ENCODE data around the gene KPNA2. TPM values are rescaled to one million over a fixed set of nuclear protein-coding genes. Genes with fewer than 3 reads are reported as not detected.

KPNA2 gene
- total RNA-seq, 8 experiments from 2014 or later, result 62.3 to 337 (median 147) TPM

Other genes starting within 250 kb of the KPNA2 start
- 100 to 1,000 TPM in 1 of 8 experiments, 10 to 100 TPM in 7; 19.6 to 105 (median 76.4) TPM for gene BPTF, start 210.2 kb upstream of the KPNA2 start, total RNA-seq
- 10 to 100 TPM in 7 of 8 experiments, 1 to 10 TPM in 1; 6.1 to 23.6 (median 16.7) TPM for gene C17orf58, start 39.3 kb upstream of the KPNA2 start, total RNA-seq
- gene AMZ2, start 212.3 kb downstream of the KPNA2 start, total RNA-seq, result 100 to 1,000 TPM in 4 of 8 experiments, 10 to 100 TPM in 4; 60.9 to 114 (median 100) TPM

Measured in motor neuron (in vitro differentiated cells).